ENCODE results near the gene ATP1A1.

Gene ATP1A1

DNA sequence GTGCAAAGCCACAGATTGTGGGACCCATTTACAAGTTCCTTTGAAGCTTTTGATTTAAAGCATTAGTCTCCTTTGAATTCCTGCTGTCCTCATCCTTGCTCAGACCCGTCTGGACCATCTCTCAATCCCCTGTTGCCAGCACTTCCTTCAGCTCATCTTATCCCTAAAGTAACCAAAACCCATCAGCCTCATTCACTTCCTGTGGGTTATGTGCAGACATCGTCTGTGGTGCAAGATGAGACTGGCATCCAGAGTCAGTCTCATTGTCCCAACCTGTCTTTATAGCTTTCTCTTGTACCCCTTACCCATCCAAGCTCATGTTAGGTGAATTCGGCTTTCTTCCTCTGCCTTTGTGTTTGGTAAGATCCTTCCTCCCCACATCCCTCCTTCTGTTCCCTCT lies 29.3 kb downstream of the ATP1A1 start:
- TF ChIP-seq, protein P1, sequence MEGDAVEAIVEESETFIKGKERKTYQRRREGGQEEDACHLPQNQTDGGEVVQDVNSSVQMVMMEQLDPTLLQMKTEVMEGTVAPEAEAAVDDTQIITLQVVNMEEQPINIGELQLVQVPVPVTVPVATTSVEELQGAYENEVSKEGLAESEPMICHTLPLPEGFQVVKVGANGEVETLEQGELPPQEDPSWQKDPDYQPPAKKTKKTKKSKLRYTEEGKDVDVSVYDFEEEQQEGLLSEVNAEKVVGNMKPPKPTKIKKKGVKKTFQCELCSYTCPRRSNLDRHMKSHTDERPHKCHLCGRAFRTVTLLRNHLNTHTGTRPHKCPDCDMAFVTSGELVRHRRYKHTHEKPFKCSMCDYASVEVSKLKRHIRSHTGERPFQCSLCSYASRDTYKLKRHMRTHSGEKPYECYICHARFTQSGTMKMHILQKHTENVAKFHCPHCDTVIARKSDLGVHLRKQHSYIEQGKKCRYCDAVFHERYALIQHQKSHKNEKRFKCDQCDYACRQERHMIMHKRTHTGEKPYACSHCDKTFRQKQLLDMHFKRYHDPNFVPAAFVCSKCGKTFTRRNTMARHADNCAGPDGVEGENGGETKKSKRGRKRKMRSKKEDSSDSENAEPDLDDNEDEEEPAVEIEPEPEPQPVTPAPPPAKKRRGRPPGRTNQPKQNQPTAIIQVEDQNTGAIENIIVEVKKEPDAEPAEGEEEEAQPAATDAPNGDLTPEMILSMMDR (conservative IDR thresholded peaks at IDR 0.05): no peak
- H3K27ac ChIP-seq: no peak overlapping the region

- no peak overlapping the region for H3K27ac ChIP-seq
- TF ChIP-seq, protein P1 (conservative IDR thresholded peaks at IDR 0.05): no peak
Observed at GRCh38 chr1:116403496-116404136, 30.6 kb downstream of the ATP1A1 start.

DNA sequence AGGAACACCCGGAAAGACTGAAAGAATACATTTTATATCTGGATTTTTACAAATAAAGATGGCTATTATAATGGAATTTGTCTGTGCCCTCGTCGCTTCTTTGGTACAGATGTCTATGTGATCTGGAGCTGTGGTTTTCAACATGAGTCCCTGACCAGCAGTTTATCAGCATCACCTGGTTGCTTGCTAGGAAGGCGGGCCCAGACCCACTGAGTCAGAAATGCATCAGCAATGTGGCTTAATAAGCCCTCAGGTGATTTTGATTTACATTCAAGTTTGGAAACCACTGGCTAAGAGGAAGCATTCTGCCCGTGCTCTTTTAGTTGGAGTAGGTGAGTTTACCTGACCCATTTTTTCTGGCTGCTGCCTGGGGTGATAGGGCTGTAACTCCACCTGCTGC lies 31.7 kb downstream of the ATP1A1 start:
- H3K27ac ChIP-seq: no peak overlapping the region
- TF ChIP-seq, protein P1 (conservative IDR thresholded peaks at IDR 0.05): no peak

GRCh38 chr1:116405241-116406135 lies 32.4 kb downstream of the ATP1A1 start:
- TF ChIP-seq, protein P1 (conservative IDR thresholded peaks at IDR 0.05): no peak
- H3K27ac ChIP-seq: no peak overlapping the region

GRCh38 chr1:116407033-116407432 lies 34.0 kb downstream of the ATP1A1 start:
- TF ChIP-seq, protein P1 (conservative IDR thresholded peaks at IDR 0.05): no peak
- H3K27ac ChIP-seq: no peak overlapping the region

GRCh38 chr1:116408193-116408592 lies 35.1 kb downstream of the ATP1A1 start:
- H3K27ac ChIP-seq: no peak overlapping the region
- TF ChIP-seq, protein P1 (conservative IDR thresholded peaks at IDR 0.05): no peak

All from VCaP (cell line).